Measurements from ENCODE around the gene MPL.

MPL gene

GRCh38 chr1:43337588-43337987, at the start of gene MPL:
Gene MPL, plus strand, starts transcription at chr1:43337818. Its CDS starts 31 bp downstream, at chr1:43337849.
- DNase-seq (ENCODE audit: low read depth in 3 of 3), result no peak

GRCh38 chr1:43288058-43288784, 49.4 kb upstream of the MPL start:
- no peak for DNase-seq (ENCODE audit: low read depth in 3 of 3)

- DNase-seq (ENCODE audit: low read depth in 3 of 3), result no peak
These were observed 48.6 kb upstream of the MPL start for GRCh38 chr1:43288785-43289706.

- DNase-seq (ENCODE audit: low read depth in 3 of 3), result no peak
These were observed 45.4 kb upstream of the MPL start for GRCh38 chr1:43292216-43292615.

- no peak for DNase-seq (ENCODE audit: low read depth in 3 of 3)
These were observed 44.9 kb upstream of the MPL start for GRCh38 chr1:43292679-43293078.

- no peak for DNase-seq (ENCODE audit: low read depth in 3 of 3)
These were observed 44.4 kb upstream of the MPL start for GRCh38 chr1:43293176-43293575.

- DNase-seq (ENCODE audit: low read depth in 3 of 3), result no peak
These were observed 43.5 kb upstream of the MPL start for GRCh38 chr1:43293896-43294760.

GRCh38 chr1:43294761-43295160, 42.9 kb upstream of the MPL start:
- no peak for DNase-seq (ENCODE audit: low read depth in 3 of 3)

GRCh38 chr1:43296207-43296606, 41.4 kb upstream of the MPL start:
- no peak for DNase-seq (ENCODE audit: low read depth in 3 of 3)

- DNase-seq (ENCODE audit: low read depth in 3 of 3), result no peak
These were observed 39.6 kb upstream of the MPL start for GRCh38 chr1:43298055-43298454.

- no peak for DNase-seq (ENCODE audit: low read depth in 3 of 3)
These were observed 38.5 kb upstream of the MPL start for GRCh38 chr1:43299101-43299500.

- DNase-seq (ENCODE audit: low read depth in 3 of 3), result no peak
These were observed 37.1 kb upstream of the MPL start, which contains the start of gene TIE1 for GRCh38 chr1:43300378-43301094. Gene TIE1, plus strand, starts transcription at chr1:43300982. Its CDS starts 90 bp downstream, at chr1:43301072.

GRCh38 chr1:43302201-43302600, 35.4 kb upstream of the MPL start:
- DNase-seq (ENCODE audit: low read depth in 3 of 3), result no peak

- DNase-seq (ENCODE audit: low read depth in 3 of 3), result no peak
These were observed 34.7 kb upstream of the MPL start for GRCh38 chr1:43302721-43303470.

GRCh38 chr1:43303471-43304313, 33.9 kb upstream of the MPL start:
- DNase-seq (ENCODE audit: low read depth in 3 of 3), result no peak

- no peak for DNase-seq (ENCODE audit: low read depth in 3 of 3)
These were observed 33.3 kb upstream of the MPL start for GRCh38 chr1:43304314-43304681.

GRCh38 chr1:43304771-43305300, 32.8 kb upstream of the MPL start:
- no peak for DNase-seq (ENCODE audit: low read depth in 3 of 3)

- no peak for DNase-seq (ENCODE audit: low read depth in 3 of 3)
These were observed 32.2 kb upstream of the MPL start for GRCh38 chr1:43305461-43305860.

- no peak for DNase-seq (ENCODE audit: low read depth in 3 of 3)
These were observed 31.5 kb upstream of the MPL start for GRCh38 chr1:43305926-43306687.

All from stimulated activated CD4-positive, alpha-beta T cell treated with anti-CD3 and anti-CD28 coated beads, TNF-alpha, amount 100 ng/mL, for 4 hours (primary cell).